Colonic mucosa (tissue), 4 donors: ENCODE results near the gene FAM131A. TPM values are rescaled to one million over a fixed set of nuclear protein-coding genes. Genes with fewer than 3 reads are reported as not detected.

ENCODE experiments used
- DNase-seq: peaks from one replicate; pipeline ENCODE4 v3.0.0-alpha.2; 2020
- H3K27ac ChIP-seq: fragments of 200-600 bp; one replicate; pipeline ENCODE4 v1.8.0; 2021
- H3K27me3 ChIP-seq: fragments of 200-600 bp; one replicate; pipeline ENCODE4 v1.8.0; 2021
- H3K36me3 ChIP-seq: fragments of 200-600 bp; one replicate; pipeline ENCODE4 v1.8.0; 2021
- H3K4me1 ChIP-seq: fragments of 200-600 bp; one replicate; pipeline ENCODE4 v1.8.0; 2021; ENCODE audit warnings: mild to moderate bottlenecking
- H3K4me3 ChIP-seq: fragments of 200-600 bp; one replicate; pipeline ENCODE4 v1.8.0; 2021
- H3K9ac ChIP-seq, 2 donors: one replicate each; pipeline ENCODE4 v1.7.0; 2013; ENCODE audit warnings: control low read depth in 2 of 2, low read depth in 2 of 2, low read length in 2 of 2
- H3K9me3 ChIP-seq: fragments of 200-600 bp; one replicate; pipeline ENCODE4 v1.8.0; 2021
- CTCF ChIP-seq: fragments of 200-600 bp; IDR thresholded peaks from one replicate; pipeline ENCODE4 v1.8.0; 2022; ENCODE audit warnings: antibody characterized with exemption, mild to moderate bottlenecking
- intact Hi-C: fragments of 100-400 bp; cut with DNase I; formaldehyde crosslinking; loops from one replicate; pipeline ENCODE4 v1.14.1; 2022
- total RNA-seq, 2 donors: library from RNA; stranded (reverse); fragmentation: NEBNext Ultra II Directional in 1 of 2; extraction: Animal tissue kit (Norgen Biotek cat#: 25700) in 1 of 2; gene quantifications; one replicate each; pipeline ENCODE4 v1.2.1, GENCODE V29; 2021
- donor health status: healthy.
- donor health status: DM: no; HTN: no; CAD: no.
- donor health status: DM: no; HTN: no; CAD: no.

FAM131A gene
- total RNA-seq, 2 donors from 2014 or later, result 15.0 to 22.0 TPM

- peaks cover 54% of the 10 kb centered on the region for H3K36me3 ChIP-seq
- no peak overlapping the region for H3K27ac ChIP-seq
- no peak overlapping the region for H3K9ac ChIP-seq
- no peak for TF ChIP-seq CTCF
- H3K4me1 ChIP-seq, result no peaks in the 10 kb centered on the region
- H3K9me3 ChIP-seq, result no peaks in the 10 kb centered on the region
- intact Hi-C loops, result no loop called here
- no peak overlapping the region for H3K4me3 ChIP-seq
- H3K27me3 ChIP-seq, result no peaks in the 10 kb centered on the region
- no peak for DNase-seq
Observed at GRCh38 chr3:184325269-184325668, 12.1 kb upstream of the FAM131A start.

- TF ChIP-seq CTCF, result no peak
- Histone ChIP-seq H3K27ac (no peak overlapping the region), H3K9me3 (no peaks in the 10 kb centered on the region), H3K4me1 (no peaks in the 10 kb centered on the region), H3K36me3 (peaks cover 54% of the 10 kb centered on the region), H3K27me3 (no peaks in the 10 kb centered on the region), H3K4me3 (no peak overlapping the region), H3K9ac (no peak overlapping the region)
- no peak for DNase-seq
- intact Hi-C loops, result no loop called here
Observed at GRCh38 chr3:184325715-184326369, 11.6 kb upstream of the FAM131A start.

- no peak overlapping the region for H3K9ac ChIP-seq
- H3K27me3 ChIP-seq, result no peaks in the 10 kb centered on the region
- no peak for TF ChIP-seq CTCF
- H3K27ac ChIP-seq, result no peak overlapping the region
- no peaks in the 10 kb centered on the region for H3K4me1 ChIP-seq
- intact Hi-C loops, result no loop called here
- no peaks in the 10 kb centered on the region for H3K9me3 ChIP-seq
- H3K4me3 ChIP-seq, result no peak overlapping the region
- DNase-seq, result no peak
- H3K36me3 ChIP-seq, result peaks cover 59% of the 10 kb centered on the region
Observed at GRCh38 chr3:184327171-184327570, 10.2 kb upstream of the FAM131A start.

DNA sequence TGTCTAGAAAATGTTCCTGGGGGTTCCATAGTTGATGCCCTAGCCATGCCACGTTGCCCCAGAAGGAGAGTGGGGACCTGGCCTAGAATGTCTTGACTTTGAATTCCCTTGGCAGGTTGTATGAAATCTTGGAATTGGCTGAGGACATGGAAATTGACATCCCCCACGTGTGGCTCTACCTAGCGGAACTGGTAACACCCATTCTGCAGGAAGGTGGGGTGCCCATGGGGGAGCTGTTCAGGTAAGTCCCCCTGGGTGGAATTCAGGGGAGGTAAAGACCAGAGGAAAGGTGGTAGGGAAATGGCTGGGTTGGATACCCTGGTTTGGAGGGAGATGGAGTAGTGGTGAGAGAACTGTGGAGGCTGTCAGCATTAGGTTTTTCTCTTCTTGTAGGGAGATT is 8.9 kb upstream of the FAM131A start:
- intact Hi-C loops, result no loop called here
- H3K27me3 ChIP-seq, result no peaks in the 10 kb centered on the region
- peaks cover 55% of the 10 kb centered on the region for H3K36me3 ChIP-seq
- H3K4me3 ChIP-seq, result no peak overlapping the region
- no peak overlapping the region for H3K9ac ChIP-seq
- no peaks in the 10 kb centered on the region for H3K4me1 ChIP-seq
- TF ChIP-seq CTCF, result no peak
- H3K9me3 ChIP-seq, result no peaks in the 10 kb centered on the region
- no peak overlapping the region for H3K27ac ChIP-seq
- DNase-seq, result no peak

DNA sequence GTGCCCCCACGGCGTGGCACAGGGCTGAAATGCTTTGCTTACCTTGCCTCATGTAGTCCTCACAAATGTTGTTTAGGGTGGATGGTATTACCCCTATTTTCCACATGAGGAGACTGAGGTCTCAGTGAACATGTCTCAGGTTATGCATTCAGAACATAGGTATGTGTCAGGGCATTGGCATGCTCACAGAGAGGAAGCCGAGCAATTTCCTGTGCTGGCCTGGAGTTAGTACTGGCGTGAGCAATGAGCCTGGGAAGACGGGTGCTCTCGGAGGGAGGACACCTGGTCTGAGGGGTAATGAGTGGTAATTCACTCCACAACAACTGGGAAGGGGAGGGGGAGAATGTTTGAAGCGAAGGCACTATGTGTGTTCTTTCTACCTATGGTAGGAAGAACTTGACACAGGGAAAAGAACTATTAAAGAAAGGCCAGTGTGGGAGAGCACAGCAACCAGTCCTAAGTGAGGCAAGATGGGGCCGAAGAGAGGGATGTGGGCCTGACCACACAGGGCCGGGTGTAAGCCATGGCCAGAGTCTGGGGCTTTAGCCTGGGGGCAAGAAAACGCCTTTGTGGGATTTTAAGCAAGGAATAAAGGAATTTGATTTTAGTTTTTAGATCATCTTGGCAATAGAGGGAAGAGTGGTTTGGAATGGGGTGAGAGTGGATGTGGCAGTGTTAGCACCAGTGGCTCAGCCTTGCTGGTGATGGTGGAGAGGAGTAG is 4.9 kb upstream of the FAM131A start:
- TF ChIP-seq CTCF, result no peak
- DNase-seq, result no peak
- H3K4me1 ChIP-seq, result no peaks in the 10 kb centered on the region
- no peaks in the 10 kb centered on the region for H3K9me3 ChIP-seq
- H3K4me3 ChIP-seq, result no peak overlapping the region
- peaks cover 40% of the 10 kb centered on the region for H3K36me3 ChIP-seq
- H3K9ac ChIP-seq, result no peak overlapping the region
- intact Hi-C loops, result no loop called here
- H3K27me3 ChIP-seq, result no peaks in the 10 kb centered on the region
- H3K27ac ChIP-seq, result no peak overlapping the region
